Lower leg skin (tissue), 4 donors: Measurements from ENCODE around the gene MTHFD2L. TPM values are rescaled to one million over a fixed set of nuclear protein-coding genes. Genes with fewer than 3 reads are reported as not detected.

Source experiments
- DNase-seq, 2 donors: peaks; one replicate each; pipeline ENCODE4 v3.0.0-alpha.2; 2019; ENCODE audit warnings: low spot score in 2 of 2
- H3K4me3 ChIP-seq: fragments of 200-600 bp; sonication (generic); 2 replicates; pipeline ENCODE4 v1.5.1; 2017; ENCODE audit warnings: mild to moderate bottlenecking, low read depth; ENCODE audit not compliant: poor library complexity, severe bottlenecking
- CTCF ChIP-seq, 3 donors: fragments of 450-650 bp; IDR thresholded peaks; one replicate each; pipeline ENCODE4 v1.5.1; 2016; ENCODE audit warnings: antibody characterized with exemption in 3 of 3, mild to moderate bottlenecking in 3 of 3, moderate library complexity in 2 of 3
- POLR2A ChIP-seq, 2 donors: fragments of 450-650 bp; IDR thresholded peaks; one replicate each; pipeline ENCODE4 v1.6.1; 2016 to 2017; ENCODE audit warnings: antibody characterized with exemption in 2 of 2, mild to moderate bottlenecking in 1 of 2, moderate library complexity in 1 of 2
- WGBS, 2 donors: methylation state at CpG; one replicate each; pipeline ENCODE4 v1.1.5; 2018; 5-methylcytosine and 5-hydroxymethylcytosine counted together
- intact Hi-C: fragments of 100-400 bp; cut with DNase I; formaldehyde crosslinking; loops from one replicate; pipeline ENCODE4 v1.15.0; 2023; ENCODE audit warnings: low total_unique reads
- total RNA-seq, 4 donors: library from RNA; depleted of rRNA; stranded (reverse); fragments of >200 nt; gene quantifications; one replicate each; pipeline ENCODE4 v1.1.0, GENCODE V29; 2016

The MTHFD2L gene
- total RNA-seq, 4 donors from 2014 or later = 3.5 to 16.2 (median 10.9) TPM

GRCh38 chr4:74178798-74179197, 20.9 kb downstream of the MTHFD2L start:
- TF ChIP-seq CTCF (IDR thresholded peaks at IDR 0.05) (no peak), POLR2A (IDR thresholded peaks at IDR 0.05) (no peak)
- no peak overlapping the region for H3K4me3 ChIP-seq
- 70 to 72% methylated on average over 3 of the region's 3 CpGs for WGBS, 2 donors
- DNase-seq = no peak
- intact Hi-C loops = no loop called here

GRCh38 chr4:74181219-74181618, 23.3 kb downstream of the MTHFD2L start:
- no peak overlapping the region for H3K4me3 ChIP-seq
- TF ChIP-seq POLR2A (IDR thresholded peaks at IDR 0.05) (no peak), CTCF (IDR thresholded peaks at IDR 0.05) (no peak)
- WGBS, 2 donors = 85 to 92% methylated on average over 3 of the region's 3 CpGs
- DNase-seq = no peak
- intact Hi-C loops = no loop called here

GRCh38 chr4:74188912-74189311, 31.0 kb downstream of the MTHFD2L start:
- no peak for DNase-seq
- no peak overlapping the region for H3K4me3 ChIP-seq
- intact Hi-C loops = no loop called here
- WGBS, 2 donors = 64 to 74% methylated on average over 2 of the region's 2 CpGs
- TF ChIP-seq POLR2A (IDR thresholded peaks at IDR 0.05) = no peak
- no peak for TF ChIP-seq CTCF (IDR thresholded peaks at IDR 0.05)

DNA sequence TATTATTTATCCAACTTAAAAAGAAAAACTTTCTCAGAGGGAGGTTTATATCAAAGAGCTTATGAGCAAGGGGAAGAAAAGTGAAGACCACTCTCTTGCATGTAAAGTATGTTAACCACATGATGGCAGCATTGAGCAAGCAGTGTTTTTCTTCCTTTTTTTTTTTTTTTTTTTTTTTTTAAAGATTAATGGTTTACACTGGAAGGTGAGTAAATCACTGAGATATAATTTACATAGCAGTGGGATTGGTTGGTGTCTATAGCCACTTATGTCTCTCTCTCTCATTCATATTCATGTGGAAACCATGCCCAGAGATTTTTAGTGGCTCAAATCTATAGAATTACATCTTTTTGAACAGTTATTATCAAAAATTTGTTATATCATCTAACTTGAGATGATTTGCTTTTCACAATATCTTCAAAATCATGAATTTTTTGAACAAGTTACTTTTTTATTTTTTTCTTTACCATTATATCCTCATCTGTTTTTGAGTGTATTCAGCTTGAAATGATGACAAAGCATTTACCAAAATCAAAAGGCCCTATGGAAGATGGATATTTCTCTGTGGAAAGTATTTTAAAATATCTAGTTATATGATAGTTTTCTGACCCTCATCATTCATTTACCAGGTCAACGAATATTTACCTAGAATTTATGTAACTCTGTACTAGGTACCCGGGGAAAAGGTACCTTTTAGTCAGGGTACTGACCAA, 31.6 kb downstream of the MTHFD2L start:
- no peak overlapping the region for H3K4me3 ChIP-seq
- TF ChIP-seq CTCF (IDR thresholded peaks at IDR 0.05) = no peak
- TF ChIP-seq POLR2A (IDR thresholded peaks at IDR 0.05) = no peak
- 70 to 77% methylated on average over 2 of the region's 2 CpGs for WGBS, 2 donors
- intact Hi-C loops = no loop called here
- no peak for DNase-seq

DNA sequence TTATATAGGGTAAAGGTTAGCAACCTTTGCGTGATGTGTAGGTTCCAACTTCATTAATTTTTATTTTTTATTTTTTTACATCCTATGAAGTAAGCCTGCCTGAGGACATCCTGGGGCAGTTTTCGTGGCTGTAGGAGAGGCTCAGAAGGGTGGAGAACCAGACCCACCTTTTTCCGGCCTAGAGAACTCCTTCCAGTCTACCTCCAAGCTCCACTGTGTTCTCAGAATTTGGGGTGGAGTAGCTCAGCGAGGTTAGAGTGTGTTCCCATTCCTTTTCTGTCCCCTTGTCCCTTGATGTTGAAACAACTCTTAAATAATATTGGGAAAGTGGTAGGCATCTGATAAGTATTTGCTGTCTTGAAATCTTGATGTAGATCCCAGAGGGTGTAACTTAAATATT, 32.4 kb downstream of the MTHFD2L start:
- DNase-seq = no peak
- no peak for TF ChIP-seq POLR2A (IDR thresholded peaks at IDR 0.05)
- TF ChIP-seq CTCF (IDR thresholded peaks at IDR 0.05) = no peak
- 56 to 61% methylated on average over 4 of the region's 4 CpGs for WGBS, 2 donors
- no peak overlapping the region for H3K4me3 ChIP-seq
- intact Hi-C loops = no loop called here

DNA sequence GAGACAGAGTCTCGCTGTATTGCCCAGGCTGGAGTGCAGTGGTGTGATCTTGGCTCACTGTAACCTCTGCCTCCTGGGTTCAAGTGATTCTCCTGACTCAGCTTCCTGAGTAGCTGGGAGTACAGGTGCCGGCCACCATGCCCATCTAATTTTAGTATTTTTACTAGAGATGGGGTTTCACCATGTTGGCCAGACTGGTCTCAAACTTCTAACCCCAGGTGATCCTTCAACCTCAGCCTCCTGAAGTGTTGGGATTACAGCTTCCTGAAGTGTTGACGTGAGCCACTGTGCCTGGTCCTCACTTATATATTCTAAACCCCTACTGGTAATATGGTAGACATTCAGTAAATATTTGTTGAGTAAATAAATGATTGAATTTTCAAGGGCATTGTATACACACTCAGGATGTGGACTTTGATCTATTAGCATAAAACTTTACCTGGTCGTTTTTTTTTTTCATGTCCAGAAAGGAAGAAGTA, 33.0 kb downstream of the MTHFD2L start:
- no peak for DNase-seq
- intact Hi-C loops = no loop called here

More for the DNA sequence above, 33.0 kb downstream of the MTHFD2L start:
- H3K4me3 ChIP-seq = no peak overlapping the region
- 65 to 66% methylated on average over 4 of the region's 4 CpGs for WGBS, 2 donors
- TF ChIP-seq CTCF (IDR thresholded peaks at IDR 0.05) = no peak
- TF ChIP-seq POLR2A (IDR thresholded peaks at IDR 0.05) = no peak
